Subcutaneous adipose tissue (tissue), 4 donors: ENCODE measurements around the gene RAB41. TPM values are rescaled to one million over a fixed set of nuclear protein-coding genes. Genes with fewer than 3 reads are reported as not detected.

Experiments used
- CTCF ChIP-seq: fragments of 450-650 bp; IDR thresholded peaks from one replicate; pipeline ENCODE4 v1.5.1; 2016; ENCODE audit warnings: low read depth, mild to moderate bottlenecking, control low read depth, antibody characterized with exemption, moderate library complexity
- total RNA-seq, 4 donors: library from RNA; depleted of rRNA; stranded (reverse); fragments of >200 nt; gene quantifications; one replicate each; pipeline ENCODE4 v1.1.0, GENCODE V29; 2016

RAB41 gene
- not detected for total RNA-seq

- no peak for TF ChIP-seq CTCF
Measured at GRCh38 chrX:70281951-70282350, at the start of gene RAB41. Gene RAB41 (plus strand): TSS chrX:70282172. CDS start chrX:70282218, 46 bp downstream.

DNA sequence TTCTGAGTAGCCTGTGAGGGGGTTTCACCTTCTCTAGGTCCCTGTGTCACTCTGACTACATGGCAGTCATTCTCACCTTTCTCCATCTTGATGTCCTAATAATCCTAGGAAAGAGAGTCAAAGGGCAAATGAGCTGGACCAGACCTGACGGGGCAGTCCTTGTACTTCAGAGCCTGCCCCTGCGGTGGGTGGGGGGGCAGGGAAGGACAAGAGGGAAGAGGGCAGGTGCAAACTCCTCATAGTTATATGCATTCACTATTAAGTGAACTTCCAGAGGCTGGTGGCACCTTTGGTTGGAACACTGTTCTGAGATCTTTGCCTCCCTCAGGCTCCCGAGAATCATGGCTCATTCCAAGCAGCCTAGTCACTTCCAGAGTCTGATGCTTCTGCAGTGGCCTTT lies 47.6 kb upstream of the RAB41 start, which contains the start of gene AWAT1:
Gene AWAT1, plus strand, starts transcription at position 301 of the 400 bp plus-strand sequence. Its CDS starts 41 bp downstream, at position 342.
- TF ChIP-seq CTCF: no peak

DNA sequence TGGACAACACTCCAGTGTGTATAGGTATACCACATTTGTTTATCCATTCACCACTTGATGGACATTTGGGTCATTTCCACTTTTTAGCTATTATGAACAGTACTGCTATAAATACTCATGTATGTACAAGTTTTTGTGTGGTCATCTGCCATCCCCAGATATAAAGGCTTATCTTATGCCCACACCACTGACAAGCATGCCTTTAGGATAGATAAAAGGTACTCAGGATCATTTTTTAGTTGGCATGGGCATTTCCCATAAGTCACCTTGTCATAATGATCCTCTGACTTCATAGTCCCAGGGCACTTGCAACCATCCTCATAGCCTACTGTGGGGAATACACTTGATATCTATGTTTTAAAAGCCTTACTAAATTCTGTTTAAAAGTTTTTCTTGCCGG lies 41.2 kb upstream of the RAB41 start:
- TF ChIP-seq CTCF: no peak

DNA sequence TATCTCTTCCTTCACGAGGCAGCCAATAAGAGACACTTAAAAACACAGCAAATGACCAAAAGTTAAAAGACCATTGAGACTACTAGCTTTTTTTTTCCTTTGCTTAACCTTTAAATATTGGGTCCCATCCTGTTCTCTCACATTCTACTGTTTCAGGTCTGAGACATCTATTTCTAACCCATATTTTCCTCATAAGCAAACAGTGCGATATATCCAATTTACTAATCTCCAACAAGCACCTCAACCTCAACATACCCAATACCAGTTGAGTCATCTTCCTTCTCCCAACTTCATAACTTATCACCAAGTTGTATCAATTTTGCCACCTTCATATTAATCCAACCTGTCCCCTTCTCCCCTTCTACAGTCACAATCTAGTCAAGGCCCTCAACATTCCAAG lies 40.5 kb upstream of the RAB41 start:
- TF ChIP-seq CTCF: no peak

DNA sequence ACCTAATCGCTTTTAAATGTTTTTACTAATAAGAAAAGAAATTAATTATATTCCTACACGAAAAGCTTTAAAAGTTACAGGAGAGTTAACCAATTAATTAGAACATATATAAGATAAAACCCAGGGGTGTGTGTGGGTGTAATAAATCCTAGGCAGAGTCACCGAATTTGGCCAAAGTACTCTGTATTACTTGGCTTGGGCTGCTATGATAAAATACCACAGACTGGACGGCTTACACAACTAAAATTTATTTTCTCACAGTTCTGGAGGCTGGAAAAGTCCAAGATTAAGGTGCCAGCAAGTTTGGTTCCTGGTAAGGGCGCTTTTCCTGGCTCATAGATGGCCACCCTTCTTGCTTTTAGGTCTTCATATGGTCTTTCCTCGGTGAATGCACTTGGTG lies 37.1 kb upstream of the RAB41 start:
- TF ChIP-seq CTCF: no peak

- no peak for TF ChIP-seq CTCF
Measured at GRCh38 chrX:70247252-70247651, 34.7 kb upstream of the RAB41 start.

DNA sequence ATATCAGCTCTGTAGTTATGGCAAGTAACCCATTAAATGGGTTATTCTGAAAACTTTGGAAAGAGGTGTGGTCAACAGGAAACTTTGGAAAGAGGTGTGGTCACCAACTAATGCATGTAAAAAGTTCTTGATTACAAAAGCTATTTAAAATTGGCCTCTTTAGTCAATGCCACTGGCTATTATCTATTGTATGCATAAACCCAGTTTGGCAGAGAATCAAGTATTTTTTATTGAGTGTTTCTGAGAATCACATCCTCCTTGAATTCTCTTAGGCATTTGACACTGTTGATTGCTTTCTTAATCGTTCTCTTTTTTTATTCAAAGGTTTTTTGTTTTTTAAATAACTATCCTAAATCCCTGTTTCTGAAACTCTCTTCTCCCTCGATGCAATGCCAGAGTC lies 29.5 kb upstream of the RAB41 start:
- no peak for TF ChIP-seq CTCF
